Stimulated activated CD8-positive, alpha-beta memory T cell treated with anti-CD3 and anti-CD28 coated beads, Interleukin-2, amount 100 ng/mL, for 48 hours (primary cell): ENCODE data around the gene KDM2B.
"Not testable (repeated sequence)": the region's sequence is repeated elsewhere in the genome, so short reads cannot be mapped to it uniquely, and the experiment has no call there.

Experiments
- DNase-seq, 2 donors: peaks; one replicate each; pipeline ENCODE4 v3.0.0-alpha.2; 2020; ENCODE audit warnings: low read depth in 2 of 2

Gene KDM2B

DNA sequence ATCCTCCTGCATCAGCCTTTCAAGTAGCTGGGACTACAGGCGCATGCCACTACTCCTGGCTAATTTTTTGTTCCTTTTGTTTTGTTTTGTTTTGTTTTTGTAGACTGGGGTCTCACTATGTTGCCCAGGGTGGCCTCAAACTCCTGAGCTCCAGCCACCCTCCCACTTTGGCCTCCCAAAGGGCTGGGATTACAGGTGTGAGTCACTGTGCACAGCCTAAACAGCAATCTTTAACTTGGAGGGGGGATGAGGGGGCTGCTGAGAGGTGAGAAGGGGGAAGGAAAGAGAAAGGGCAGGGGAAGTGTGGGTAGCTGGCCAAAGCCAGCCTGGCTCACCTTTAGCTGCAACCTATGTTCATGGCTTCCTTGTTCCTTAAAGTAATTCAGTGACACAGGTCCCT lies 77.4 kb downstream of the KDM2B start:
- DNase-seq: no peak

DNA sequence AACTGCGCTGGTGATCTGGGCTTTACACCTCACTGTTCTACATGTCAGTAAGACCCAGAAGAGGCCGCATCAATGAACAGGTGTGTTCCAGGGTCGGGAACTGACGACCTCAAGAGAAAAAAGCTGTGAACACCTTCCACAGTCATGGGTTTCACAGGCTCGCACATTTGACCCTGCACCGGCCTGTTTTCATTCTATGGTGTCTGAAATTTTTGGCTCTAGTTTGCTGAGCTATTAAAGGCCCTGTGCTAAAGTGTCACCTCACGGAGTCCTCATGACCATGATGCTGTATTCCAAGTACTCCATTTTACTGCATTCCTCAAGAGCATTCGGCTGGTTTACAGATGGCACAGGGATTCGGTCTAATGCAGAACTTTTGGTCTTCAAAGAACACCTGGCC lies 78.9 kb downstream of the KDM2B start:
- no peak for DNase-seq

DNA sequence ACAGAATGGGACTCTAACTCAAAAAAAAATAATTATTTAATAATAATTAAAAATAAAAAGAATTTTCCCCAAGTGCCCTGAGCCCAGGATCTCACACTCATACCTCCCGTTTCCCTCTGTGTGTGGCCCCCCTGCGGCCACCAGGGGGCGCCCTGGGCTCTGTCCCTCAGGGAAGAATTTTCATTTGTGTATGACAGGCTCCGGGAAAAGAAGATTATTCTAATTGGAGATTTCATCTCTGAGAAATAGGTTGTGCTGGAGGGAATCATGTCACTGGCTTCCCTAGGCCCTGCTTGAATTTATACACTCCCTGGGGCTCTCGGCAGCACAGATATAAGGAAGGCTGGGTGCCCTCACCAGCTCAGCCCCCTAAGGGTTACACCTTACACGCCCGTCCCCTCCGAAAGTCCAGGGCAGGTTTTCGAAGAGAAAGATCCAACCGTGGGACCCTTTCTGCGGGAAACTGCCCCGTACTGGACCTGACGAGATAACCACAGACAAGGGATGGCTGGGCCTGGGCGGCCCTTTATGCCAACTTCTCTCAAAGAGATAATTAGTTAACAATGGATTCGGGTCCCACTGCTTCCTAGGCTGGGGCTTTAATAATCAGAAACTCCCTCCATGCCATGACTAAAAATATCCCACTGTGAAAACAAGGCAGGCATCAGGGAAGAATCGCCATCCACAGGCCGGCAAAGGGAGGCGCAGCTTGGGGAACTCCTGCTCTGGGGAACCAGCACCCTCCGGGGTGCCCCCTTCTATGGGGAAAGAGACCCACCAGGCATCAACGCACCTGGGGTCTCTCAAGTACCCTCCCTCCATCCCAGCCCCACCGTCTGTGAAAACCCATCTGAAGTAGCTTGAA lies 80.7 kb downstream of the KDM2B start:
- DNase-seq: peak; percentile 58 to 62

DNA sequence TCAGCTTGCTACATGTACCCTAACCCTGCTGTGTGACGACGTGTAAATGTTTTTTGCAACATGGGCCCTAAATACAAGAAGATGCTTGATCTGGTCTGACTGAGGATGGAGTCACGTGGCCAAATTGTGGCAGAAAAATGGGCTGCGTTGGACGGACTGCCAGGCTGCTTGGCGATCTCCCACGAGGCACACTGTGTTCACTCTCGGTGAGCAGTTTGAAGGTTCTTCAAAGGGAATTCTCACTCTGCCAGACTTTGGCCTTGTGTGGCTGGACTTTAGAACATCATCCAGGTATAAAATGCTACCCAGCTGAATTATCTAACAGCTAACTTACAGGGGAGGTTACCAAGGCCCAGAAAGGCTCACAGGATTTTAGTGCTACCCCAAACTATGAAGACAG lies 85.1 kb downstream of the KDM2B start:
- no peak for DNase-seq

DNA sequence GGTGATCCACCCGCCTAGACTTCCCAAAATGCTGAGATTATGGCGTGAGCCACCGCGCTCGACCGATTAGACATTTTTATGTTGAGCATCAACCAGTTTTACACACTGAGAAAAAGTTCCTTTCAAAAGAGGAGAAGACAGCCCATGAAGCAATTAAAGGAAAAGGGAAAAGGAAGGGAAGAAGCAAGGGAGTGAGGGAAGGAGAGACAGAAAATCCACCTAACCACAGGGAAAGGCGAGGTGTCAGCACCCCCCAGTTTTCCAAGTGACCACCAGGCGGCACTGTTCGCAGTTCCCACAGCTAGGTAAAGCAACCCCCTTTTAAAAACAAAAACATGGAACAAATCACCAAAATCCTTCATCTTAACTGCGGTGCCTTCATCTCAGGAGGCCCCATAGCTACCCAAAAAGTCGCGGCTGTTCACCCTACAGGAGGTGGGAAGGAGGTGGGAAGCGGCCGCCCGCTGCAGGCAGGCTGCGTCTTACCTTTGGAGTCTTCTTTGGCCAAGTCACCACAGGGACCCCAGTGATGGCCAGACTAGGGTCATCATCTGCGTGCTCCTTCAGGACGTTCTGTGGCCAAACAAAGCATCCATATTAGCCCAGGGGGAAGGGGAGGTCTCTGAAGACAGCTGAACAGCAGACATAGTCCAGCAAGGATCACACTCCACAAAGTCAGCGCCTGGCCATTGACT lies 86.6 kb downstream of the KDM2B start:
- DNase-seq: peak; percentile 18 to 53

DNA sequence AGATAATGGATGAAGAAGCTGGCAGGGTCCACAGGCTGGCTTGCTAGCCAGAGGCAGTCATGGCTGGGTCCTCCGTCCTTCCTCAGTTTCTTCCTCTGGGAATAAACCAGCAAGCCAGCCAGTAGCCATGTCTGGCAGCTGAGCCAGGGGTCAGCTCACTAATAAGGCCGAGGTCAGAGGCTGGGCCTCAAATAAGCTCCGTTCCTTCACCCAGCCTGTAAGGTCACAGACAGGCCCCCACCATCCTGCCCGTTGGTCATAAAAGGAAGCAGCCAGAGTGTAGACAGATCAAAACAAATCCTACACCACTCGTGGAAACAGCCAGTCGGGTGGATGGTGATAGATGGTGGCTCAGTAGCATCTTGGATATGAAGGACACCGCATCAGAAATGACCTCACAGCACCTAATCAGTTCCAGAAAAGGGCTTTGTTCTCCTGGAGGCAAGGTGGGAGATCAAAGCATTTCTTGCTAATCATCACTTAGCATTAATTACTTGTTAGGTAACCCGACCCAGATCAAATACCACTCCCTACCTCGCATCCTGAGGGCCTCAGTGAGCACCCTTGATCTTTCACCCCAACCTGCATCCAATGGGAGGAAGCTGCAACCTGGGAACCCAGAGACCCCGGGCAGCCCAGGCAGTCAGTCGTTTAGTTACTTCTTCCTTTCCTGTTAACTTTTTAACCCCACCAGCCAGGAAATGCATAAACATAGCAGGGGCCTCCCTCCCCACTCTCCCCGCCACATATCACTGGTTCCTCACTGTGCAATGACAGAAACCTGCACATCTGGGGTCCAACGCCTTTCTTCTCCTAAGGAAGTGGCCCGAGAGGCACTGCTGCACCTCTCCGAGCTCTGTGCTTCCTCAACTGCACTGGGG lies 90.2 kb downstream of the KDM2B start:
- DNase-seq: no peak

DNA sequence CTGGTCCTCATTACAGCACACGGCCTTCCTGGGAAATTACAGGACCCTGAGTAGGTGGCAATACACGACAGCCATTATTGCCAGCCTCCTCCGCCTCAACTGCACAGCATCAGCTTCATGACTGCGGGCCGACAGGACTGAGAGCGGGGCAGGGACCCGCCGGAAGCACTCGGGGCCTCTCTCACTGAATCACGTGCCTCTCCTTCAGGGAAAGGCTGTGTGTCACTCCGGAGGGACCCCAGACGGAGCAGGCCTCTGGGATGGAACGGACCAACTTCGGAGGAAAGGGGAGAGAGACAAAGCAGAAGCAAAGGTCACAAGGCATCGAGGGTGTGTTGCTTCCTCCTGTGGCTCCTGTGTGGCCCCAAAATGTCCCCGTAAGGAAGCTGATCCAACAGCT lies 90.9 kb downstream of the KDM2B start:
- DNase-seq: no peak

DNA sequence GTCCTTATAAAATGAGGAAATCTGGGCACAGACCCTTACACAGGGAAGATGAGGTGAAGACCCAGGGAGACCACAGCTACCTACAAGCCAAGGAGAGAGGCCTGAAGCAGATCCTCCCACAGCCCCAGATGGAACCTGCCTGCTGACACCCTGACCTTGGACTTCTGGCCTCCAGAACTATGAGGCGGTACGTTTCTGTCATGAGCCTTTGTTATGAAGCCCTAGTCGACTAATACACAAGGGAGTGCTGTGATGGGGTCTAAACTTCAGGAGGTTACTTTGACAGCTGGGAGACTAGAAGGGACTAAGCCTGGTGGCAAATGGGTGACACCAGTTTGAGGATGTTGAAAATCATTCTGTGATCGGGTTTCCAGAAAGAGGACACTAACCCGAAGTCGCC lies 95.9 kb downstream of the KDM2B start:
- DNase-seq: no peak

DNA sequence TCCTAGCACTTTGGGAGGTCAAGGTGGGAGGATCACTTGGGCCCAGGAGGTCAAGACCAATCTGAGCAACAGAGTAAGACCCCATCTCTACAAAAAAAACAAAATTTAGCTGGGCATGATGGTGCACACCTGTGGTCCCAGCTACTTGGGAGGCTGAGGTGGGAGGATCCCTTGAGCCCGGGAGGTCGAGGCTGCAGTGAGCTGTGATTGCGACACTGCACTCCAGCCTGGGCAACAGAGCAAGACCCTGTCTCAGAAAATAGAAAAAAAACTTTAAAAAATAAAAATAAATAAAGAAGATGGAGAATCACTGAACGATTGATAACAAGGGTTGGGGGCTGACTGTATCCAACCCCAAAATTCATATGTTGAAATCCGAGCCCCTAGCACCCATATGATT lies 96.3 kb downstream of the KDM2B start:
- DNase-seq: not testable (repeated sequence)

DNA sequence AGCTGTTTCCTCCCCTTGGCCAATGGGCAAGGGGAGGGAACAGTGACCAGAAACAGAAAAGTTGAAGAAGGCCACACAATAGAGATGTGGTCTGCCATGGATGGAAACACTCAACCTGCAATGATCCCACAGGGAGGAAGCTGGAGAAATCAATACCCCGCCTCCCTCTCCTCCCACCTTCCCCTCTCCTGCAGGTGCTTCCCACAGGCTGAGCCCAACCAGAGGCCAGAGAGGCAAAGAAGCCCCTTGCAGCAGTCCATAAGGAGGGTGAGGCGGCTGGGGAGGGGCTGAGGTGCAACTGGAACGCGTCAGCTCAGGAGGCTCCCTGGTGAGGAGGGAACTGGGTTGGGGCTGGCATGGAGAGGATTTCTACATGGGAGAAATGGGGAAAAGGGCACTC lies 96.9 kb downstream of the KDM2B start:
- no peak for DNase-seq

DNA sequence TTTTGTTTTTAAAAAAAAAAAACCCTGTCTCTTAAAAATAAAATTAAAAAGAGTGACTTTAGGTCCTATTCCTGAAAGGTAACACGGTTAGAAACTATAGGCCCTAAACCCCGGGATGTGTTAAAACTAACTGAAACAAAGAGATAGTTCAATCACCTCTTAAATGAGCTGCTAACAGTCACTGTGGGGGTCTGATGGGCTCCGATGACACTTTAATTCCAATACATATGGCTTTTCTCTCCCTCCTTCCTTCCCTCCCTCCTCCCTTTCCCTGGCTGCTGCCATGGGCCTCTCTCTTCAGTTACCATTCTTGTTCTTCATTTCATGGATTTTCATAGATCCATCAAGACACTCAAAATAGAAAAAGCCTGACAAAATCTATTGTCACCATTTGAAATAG lies 104.3 kb downstream of the KDM2B start:
- DNase-seq: no peak

DNA sequence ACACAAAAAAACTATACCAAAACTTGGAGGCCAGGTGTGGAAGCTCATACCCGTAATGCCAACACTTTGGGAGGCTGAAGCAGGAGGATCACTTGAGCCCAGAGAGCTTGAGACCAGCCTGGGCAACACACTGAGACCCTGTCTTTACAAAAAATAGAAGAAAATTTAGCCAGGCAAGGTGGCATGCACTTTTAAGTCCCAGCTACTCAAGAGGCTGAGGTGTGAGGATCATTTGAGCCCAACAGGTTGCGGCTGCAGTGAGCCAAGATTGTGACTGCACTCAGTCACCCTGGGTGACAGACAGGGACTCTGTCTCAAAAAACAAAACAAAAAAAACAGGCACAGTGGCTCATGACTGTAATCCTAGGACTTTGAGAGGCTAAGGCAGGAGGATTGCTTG lies 105.5 kb downstream of the KDM2B start:
- DNase-seq: no peak

DNA sequence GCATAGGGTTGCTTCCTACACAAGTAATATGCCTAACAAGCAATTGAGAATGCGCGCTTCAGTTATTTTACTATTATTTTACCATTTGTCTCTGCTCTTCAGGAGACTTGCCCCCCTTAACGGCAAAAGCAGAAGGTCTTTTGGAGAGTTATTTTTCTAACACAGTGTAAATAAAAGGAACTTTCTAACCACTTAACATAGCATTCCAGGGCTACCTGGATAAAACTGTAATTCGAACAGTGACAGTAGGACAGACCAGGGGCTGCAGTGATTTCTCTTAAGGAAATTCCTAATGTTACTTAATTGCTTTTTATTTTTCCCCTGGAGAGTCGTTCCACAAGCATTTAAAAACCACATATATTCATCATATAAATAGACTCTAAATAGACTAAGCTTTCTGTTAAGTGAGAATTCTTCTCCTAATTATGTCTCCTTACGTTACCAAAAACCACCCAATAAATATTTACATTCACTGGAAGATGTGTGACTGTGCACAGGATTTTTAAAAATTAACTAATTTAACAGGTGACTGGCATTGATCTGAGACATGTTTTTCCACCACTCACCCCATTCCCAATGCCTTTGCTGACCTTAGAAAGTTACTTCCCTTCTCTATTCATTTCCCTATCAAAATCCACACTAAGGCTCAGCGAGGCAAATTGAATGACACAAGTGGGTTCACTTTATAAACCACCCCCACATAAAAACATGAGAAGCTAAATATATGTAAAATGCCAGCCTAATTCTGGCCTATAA lies 108.5 kb downstream of the KDM2B start:
- no peak for DNase-seq

DNA sequence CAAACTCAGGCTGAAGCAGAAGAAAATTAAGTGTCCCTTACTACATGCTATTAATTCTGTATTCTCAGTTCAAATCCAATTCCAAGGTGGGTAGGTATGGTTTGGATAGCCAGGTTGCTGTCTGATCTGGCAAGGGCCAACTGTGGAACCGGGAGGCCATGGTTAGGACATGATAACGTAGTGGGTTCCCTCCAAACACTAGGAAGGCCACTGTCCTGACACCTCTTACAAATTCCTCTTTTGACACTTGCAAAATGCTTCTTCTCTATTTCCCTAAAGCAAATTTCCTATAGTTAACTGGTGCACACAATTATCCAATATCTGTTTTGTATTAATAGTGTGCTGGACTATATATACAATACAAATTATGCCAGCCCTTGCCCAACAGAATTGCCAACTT lies 110.1 kb downstream of the KDM2B start:
- DNase-seq: no peak

DNA sequence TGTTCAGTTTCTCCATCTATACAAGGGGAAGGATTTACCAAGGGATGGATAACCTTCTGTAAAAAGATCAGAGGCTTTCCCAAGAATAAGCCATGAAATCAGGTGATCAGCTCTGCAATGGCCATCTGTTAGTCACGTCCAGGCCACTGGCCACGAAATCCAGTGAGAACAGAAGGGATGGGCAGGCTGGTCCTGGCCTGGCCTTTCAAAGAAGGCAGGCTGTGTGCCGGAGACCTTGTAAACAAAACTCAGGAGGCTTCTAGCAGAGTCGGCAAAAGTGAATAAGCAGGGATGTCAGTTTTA lies 112.4 kb downstream of the KDM2B start:
- no peak for DNase-seq

DNA sequence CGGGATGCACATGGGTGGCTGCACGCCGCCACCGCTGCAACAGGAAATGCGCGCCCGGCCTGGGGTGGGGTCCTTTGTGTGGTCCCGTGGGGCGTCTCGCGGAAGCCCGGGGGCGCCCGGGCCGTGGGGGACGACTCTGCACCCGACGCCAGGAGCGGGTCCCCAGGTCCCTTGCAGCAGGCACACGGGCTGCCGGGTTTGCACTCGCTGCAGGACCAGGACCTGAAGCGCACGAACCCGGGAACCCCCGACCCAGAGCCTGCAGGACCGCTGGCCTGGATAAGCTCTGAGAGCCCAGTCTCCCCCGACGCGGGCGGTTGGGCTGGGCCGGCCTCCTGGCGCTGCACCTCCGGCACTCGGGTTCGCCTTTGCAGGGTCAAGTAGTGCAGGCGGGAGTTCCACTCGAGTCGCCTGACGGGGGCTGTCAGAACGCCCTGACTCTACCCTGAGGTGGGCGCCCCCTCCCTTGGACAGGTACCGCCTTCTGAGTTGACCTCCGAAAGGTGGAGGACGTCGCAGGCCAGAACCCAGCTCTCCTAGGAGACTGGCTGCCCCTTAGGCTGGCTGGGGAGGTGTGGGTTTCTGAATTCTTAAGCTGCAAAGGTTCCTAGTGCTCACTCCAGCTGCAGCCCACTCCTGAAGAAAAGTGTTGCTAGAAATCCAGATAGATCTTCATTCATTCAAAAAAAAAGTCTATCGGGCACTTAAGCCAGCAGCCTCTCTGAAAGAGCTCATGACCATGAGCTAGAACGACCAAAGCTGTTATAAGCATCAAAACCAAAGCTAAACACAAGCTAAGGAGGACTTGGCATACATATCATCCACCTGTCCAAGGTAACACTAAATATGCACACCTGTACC lies 113.0 kb downstream of the KDM2B start:
- DNase-seq: no peak

DNA sequence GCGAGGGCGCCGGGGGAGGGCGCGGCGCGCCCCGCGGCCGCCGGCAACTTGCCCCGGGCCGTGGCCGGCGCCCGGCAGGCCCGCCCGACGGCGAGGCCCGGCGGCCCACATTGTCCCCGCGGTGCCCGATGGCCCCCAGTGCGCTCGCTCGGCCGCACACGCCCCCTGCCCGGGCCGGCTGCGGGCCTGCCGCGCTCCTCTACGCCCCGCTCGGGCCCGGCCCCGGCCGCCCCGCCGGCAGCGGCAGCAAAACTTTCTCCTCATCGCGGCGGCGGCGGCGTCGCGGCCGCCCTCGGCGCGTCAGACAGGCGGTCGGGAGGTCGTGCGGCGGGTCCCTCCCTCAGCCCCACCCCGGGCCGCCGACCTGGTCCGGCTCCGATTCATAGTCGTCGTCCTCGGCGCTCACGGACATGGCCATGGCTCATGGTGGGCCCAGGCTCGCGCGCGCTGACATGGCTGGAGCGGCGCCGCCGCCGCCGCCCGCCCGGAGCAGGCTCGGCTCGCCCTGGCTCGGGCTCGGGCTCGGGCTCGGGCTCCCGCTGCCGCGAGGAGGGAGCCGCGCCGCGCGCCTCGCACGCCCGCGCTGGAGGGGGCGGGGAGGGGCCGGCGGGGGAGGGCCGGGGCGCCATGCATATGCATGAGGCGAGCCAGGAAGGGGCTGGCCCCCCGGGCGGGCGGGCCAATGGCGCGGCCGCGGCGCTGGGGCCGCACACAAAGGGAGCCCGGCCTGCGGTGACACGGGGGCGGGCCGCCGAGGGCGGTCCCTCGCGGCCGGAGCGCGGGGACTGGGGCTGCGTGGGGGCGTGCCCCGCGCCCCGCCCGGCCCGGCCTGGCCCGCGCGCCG lies 113.8 kb downstream of the KDM2B start:
- DNase-seq: peak; percentile 82 to 85

DNA sequence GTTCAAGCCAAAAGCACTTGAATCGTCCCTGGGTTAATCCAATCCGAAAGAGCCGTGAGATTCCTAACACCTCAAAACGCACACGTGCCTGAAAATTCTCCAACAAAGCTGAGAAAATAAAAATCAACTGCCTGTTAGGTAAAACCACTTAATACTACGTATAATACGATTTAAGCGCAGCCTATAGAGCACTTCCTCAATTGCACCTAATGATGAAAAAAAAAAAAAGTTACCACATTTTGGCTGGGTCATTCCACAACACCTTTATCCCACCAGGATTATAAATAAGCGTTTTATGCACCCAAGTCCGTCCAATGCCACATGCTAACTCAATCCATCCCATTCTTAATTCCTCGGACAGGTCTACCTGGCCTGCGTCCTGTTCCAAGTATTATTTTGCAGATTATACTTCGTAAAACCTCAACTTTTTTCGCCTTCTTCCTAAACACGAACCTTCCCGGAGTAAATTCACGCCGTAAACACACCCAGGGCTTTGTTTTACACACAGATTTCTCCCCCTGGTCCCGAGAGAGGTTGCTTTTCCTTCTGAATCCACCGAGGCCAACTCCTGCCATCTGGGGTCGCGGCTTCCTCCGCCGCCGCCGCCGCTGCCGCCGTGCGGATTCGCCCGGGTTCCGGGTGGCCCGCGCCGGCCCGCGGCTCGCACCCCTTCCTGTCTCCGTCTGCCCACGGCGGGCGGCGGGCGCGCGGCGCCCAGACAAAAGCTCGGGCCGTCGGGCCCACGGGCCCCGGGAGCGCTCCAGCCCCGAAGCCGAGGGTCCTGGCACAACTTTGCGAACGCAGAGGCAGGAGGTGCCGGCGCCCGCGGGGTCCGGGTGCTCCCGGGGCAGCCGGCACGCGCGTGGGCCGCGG lies 114.7 kb downstream of the KDM2B start:
- peak; percentile 30 to 42 for DNase-seq

DNA sequence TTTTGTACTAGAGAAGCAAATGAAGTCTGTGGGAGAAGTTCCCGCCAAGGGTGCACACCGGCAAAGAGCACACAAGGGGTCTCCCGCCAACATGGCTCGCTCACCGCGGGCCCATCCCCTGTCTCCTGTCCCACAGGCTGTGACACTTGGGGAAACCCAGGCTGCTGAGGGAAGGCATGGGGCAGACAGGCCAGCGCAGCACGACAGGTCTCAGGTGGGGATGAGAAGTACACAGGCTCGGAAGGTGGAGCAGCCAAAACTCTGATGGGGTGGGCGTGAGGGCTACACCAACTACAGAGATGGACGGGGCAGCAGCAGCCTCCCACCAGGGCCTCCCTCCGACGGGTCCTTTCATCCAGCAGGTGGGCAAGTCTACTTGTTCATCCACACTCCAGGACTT lies 116.5 kb downstream of the KDM2B start:
- no peak for DNase-seq
